HG03439 (cell line): ENCODE data around the gene CCDC47.
"Not testable (repeated sequence)": the region's sequence is repeated elsewhere in the genome, so short reads cannot be mapped to it uniquely, and the experiment has no call there.

Experiments used
- ATAC-seq: cut with Tn5 transposase; IDR thresholded peaks from one replicate; pipeline ENCODE4 v1.9.1; 2021; ENCODE audit warnings: mild to moderate bottlenecking, moderate library complexity; ENCODE audit not compliant: unreplicated experiment

CCDC47 gene

GRCh38 chr17:63740464-63741142 lies 32.8 kb downstream of the CCDC47 start:
- ATAC-seq = no peak

- no peak for ATAC-seq
These were observed 37.7 kb downstream of the CCDC47 start for GRCh38 chr17:63735691-63736090.

- no peak for ATAC-seq
These were observed 51.0 kb downstream of the CCDC47 start for GRCh38 chr17:63722403-63722802.

GRCh38 chr17:63720194-63720593 lies 53.2 kb downstream of the CCDC47 start:
- not testable (repeated sequence) for ATAC-seq

GRCh38 chr17:63718988-63719387 lies 54.4 kb downstream of the CCDC47 start:
- ATAC-seq = no peak

GRCh38 chr17:63716426-63716825 lies 57.0 kb downstream of the CCDC47 start:
- ATAC-seq = no peak

- ATAC-seq = no peak
These were observed 58.7 kb downstream of the CCDC47 start for GRCh38 chr17:63714550-63715277.

- ATAC-seq = no peak
These were observed 64.3 kb downstream of the CCDC47 start for GRCh38 chr17:63709110-63709509.

- ATAC-seq = no peak
These were observed 66.2 kb downstream of the CCDC47 start for GRCh38 chr17:63707151-63707550.

- ATAC-seq = no peak
These were observed 66.9 kb downstream of the CCDC47 start for GRCh38 chr17:63706336-63707082.

- no peak for ATAC-seq
These were observed 67.7 kb downstream of the CCDC47 start for GRCh38 chr17:63705657-63706056.

- no peak for ATAC-seq
These were observed 68.6 kb downstream of the CCDC47 start for GRCh38 chr17:63704836-63705235.

GRCh38 chr17:63704259-63704576 lies 69.2 kb downstream of the CCDC47 start:
- ATAC-seq = no peak

- ATAC-seq = no peak
These were observed 69.7 kb downstream of the CCDC47 start for GRCh38 chr17:63703556-63704258.

GRCh38 chr17:63703029-63703428 lies 70.4 kb downstream of the CCDC47 start:
- ATAC-seq = no peak

GRCh38 chr17:63702721-63703015 lies 70.7 kb downstream of the CCDC47 start:
- ATAC-seq = no peak

GRCh38 chr17:63701868-63702720 lies 71.3 kb downstream of the CCDC47 start:
- no peak for ATAC-seq

GRCh38 chr17:63701456-63701820 lies 72.0 kb downstream of the CCDC47 start:
- ATAC-seq = no peak

- no peak for ATAC-seq
These were observed 72.6 kb downstream of the CCDC47 start for GRCh38 chr17:63700528-63701455.
